Activated CD8-positive, alpha-beta memory T cell treated with anti-CD3 and anti-CD28 coated beads, Interleukin-2, amount 50 U/mL, for 1 hour (primary cell): ENCODE measurements around the gene SLC6A14.

Source experiments
- DNase-seq: peaks from one replicate; pipeline ENCODE4 v3.0.0-alpha.2; 2020; ENCODE audit errors: extremely low read depth

SLC6A14 gene

DNA sequence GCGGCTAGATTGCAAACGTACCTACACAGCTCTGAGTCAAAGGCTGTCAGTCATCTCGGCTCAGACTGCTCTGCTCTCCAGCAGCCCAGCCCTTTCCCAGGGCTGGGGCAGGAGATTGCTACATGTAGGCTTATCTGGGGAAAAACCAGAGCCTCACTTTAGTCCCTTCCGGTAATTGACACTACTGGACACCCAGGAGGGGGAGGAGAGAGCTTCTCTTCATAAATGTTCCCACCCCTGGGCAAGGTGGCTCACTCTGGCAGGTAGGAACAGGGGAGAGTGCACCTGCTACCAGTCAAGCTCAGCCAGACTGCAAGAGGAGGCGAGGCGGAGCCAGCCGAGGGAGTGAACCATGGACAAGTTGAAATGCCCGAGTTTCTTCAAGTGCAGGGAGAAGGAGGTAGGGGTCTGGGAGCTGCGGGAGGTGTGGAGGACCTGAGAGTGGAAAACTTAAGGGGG lies at the start of gene SLC6A14:
SLC6A14 (plus strand) TSS at position 249 of the 459 bp plus-strand sequence; CDS start at position 353, 104 bp downstream.
- no peak for DNase-seq

- DNase-seq = no peak
These were observed 40.7 kb upstream of the SLC6A14 start for GRCh38 chrX:116395752-116396151.

GRCh38 chrX:116399681-116400080 lies 36.7 kb upstream of the SLC6A14 start:
- DNase-seq = no peak

GRCh38 chrX:116409219-116409618 lies 27.2 kb upstream of the SLC6A14 start:
- no peak for DNase-seq

DNA sequence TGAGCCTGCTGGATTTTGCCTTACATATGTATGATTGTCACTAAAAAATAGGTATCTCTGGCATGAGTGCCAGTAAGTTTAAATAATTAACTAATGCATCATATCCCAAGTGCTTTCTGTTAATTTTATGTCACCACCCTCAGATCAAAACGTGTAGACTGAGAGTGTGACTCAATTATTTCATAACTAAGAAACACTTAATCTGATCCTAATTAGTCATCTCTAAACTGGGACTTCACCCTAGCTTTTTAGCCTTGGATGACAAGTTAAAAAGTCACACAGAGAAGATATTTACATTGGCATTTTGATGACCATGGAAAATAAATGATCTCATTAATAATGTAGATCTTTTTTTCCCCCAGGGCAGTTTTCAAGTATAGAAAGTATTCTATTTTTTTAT lies 23.1 kb upstream of the SLC6A14 start:
- no peak for DNase-seq

GRCh38 chrX:116417214-116417613 lies 19.2 kb upstream of the SLC6A14 start:
- DNase-seq = no peak

DNA sequence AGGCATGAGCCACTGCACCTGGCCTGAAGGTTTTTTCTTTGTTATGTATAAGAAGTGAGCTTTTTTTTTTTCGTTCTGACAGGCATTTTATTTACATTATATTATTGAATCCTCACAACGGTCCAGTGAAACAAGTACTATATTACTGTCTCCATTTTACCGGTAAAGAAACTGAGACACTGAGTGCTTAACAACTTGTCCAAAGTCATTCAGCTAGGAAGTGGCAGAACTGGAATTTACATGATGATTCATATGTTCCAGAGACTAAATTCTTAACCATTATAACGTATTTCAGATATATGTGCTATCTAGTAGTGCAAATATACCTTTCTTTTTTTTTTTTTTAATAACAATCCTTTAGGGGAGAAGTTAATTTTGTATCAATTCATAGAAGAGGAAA lies 18.4 kb upstream of the SLC6A14 start:
- no peak for DNase-seq

DNA sequence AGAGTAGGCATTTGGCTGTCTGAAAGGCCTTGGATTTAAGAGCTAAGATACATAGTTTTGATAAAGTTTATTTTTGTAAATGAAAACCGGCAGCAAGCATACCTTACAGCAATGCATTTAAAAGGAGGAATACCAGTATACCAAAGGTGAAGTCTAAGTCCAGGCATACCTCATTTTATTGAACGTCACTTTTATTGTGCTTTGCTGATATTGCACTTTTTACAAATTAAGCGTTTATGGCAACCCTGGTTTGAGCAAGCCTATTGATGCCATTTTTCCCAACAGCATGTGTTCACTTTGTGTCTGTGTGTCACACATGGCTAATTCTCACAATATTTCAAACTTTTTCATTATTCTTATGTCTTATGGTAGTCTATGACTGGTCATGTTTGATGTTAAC lies 8.4 kb upstream of the SLC6A14 start:
- no peak for DNase-seq

DNA sequence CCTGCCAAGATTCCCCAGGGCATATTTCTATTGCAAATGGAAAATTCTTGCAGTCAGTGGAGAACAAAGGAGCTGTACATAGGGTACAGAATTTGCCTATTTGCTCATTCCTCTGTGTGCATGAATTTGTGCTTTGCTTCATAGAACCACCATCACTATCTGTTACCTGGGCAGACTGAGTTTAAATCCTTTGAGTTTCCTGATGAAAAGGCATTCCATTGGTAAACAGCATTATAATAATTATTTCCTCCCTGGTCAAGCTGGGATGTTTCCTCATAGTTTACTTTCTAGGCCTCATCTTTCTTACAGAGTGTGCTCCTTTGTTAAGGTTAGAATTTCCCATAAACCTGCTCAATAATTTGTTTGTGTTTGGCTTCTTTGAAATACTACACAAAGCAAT lies 809 bp upstream of the SLC6A14 start:
- DNase-seq = no peak

- DNase-seq = no peak
These were observed 12.8 kb downstream of the SLC6A14 start for GRCh38 chrX:116449156-116449555.

- no peak for DNase-seq
These were observed 26.4 kb downstream of the SLC6A14 start, which contains the start of gene CT83 for GRCh38 chrX:116462822-116463221. TSS of gene CT83 (minus strand) at chrX:116462976. CDS start at chrX:116462856, 120 bp downstream.

GRCh38 chrX:116480059-116480458 lies 43.7 kb downstream of the SLC6A14 start:
- no peak for DNase-seq

GRCh38 chrX:116490104-116490503 lies 53.7 kb downstream of the SLC6A14 start:
- no peak for DNase-seq

DNA sequence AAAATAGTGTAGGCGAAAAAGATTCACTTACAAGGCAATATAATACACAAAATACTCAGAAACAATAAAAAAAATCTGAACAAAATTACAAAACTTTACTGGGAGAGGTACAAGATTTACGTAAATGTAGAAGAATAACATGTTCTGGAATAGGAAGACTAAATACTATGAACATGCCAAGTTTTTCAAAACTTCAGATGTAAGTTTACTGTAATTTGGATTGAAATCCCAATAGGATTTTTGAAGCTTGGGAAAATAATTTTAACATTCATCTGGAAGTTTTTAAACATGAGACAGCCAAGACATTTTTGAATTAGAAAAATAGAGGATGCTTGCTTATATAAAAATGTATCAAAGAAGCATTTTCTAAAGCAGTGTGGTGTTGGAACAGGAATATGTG lies 56.9 kb downstream of the SLC6A14 start:
- DNase-seq = no peak

DNA sequence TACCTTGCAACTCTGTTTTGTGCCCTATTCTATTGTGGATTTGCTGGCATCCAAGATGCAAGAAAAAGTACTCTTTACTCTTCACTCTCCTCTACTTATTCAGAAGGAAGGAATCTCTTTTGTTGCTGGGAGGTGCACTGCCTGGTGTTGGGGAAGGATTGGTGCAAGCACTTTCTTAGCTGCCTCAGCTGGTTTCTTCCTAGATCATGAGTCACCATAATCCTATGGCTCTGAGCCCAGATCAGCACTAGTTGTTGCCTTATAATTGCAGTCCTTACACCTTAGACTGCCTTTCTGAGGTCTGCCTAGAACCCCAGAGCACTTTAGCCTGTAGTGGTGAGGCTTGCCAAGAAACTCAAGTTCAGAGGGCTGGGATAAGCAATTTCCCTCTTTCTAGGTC lies 63.4 kb downstream of the SLC6A14 start:
- DNase-seq = no peak
